Gastrocnemius medialis (tissue), 4 donors: ENCODE results near the gene PRICKLE2. TPM values are rescaled to one million over a fixed set of nuclear protein-coding genes. Genes with fewer than 3 reads are reported as not detected.

ENCODE experiments used
- ATAC-seq, 2 donors: fragments of 150-250 bp; one replicate each; pipeline ENCODE4 v1.9.1; 2016
- DNase-seq, 2 donors: peaks; one replicate each; pipeline ENCODE4 v3.0.0-alpha.2; 2019
- H3K27ac ChIP-seq, 4 donors: fragments of 200-600 bp; sonication (generic); 1 replicate in 1 of 4; 2 replicates in 3 of 4; pipeline ENCODE4 v1.5.1; 2016 to 2018; ENCODE audit warnings: mild to moderate bottlenecking in 2 of 4, moderate library complexity in 1 of 4
- H3K27me3 ChIP-seq, 3 donors: fragments of 200-600 bp; sonication (generic) in 2 of 3; 1 replicate in 1 of 3; 2 replicates in 2 of 3; pipeline versions ENCODE4 v1.5.1 to v1.6.0; 2016 to 2019; ENCODE audit warnings: mild to moderate bottlenecking in 1 of 3, moderate library complexity in 1 of 3
- H3K36me3 ChIP-seq, 2 donors: fragments of 200-600 bp; sonication (generic) in 1 of 2; one replicate each; pipeline ENCODE4 v1.5.1; 2017 to 2018
- H3K4me1 ChIP-seq, 2 donors: fragments of 200-600 bp; sonication (generic) in 1 of 2; one replicate each; pipeline ENCODE4 v1.5.1; 2016 to 2017; ENCODE audit warnings: mild to moderate bottlenecking in 2 of 2
- H3K4me3 ChIP-seq, 4 donors: fragments of 200-600 bp; sonication (generic) in 3 of 4; 1 replicate in 1 of 4; 2 replicates in 3 of 4; pipeline ENCODE4 v1.5.1; 2016 to 2019; ENCODE audit warnings: mild to moderate bottlenecking in 2 of 4
- H3K9me3 ChIP-seq, 3 donors: fragments of 200-600 bp; sonication (generic) in 2 of 3; 1 replicate in 1 of 3; 2 replicates in 2 of 3; pipeline ENCODE4 v1.5.1; 2016 to 2019
- POLR2A ChIP-seq, 2 donors: fragments of 450-650 bp; IDR thresholded peaks; one replicate each; pipeline ENCODE4 v1.6.1; 2017; ENCODE audit warnings: antibody characterized with exemption in 2 of 2, mild to moderate bottlenecking in 2 of 2, moderate library complexity in 2 of 2
- in situ Hi-C, 4 donors: fragments of 200-750 bp; cut with MboI; loops; one replicate each; pipeline versions ENCODE4 v1.15.0 to v1.8.0; 2017; ENCODE audit warnings: low sequenced_read_pairs in 4 of 4
- intact Hi-C: fragments of 100-400 bp; cut with DNase I; formaldehyde crosslinking; loops from one replicate; pipeline ENCODE4 v1.15.1; 2023; ENCODE audit warnings: low total_unique reads
- total RNA-seq, 4 donors: library from RNA; depleted of rRNA; stranded (reverse); fragments of >200 nt; gene quantifications; one replicate each; pipeline versions ENCODE4 v1.1.0 to v1.2.3, GENCODE V29; 2016
- TF ChIP-seq, protein P1 (sequence below), 5 experiments: fragments of 450-650 bp in 3 of 5; fragments of 200-600 bp in 2 of 5; sonication (generic) in 2 of 5; IDR thresholded peaks in 4 of 5; conservative IDR thresholded peaks in 1 of 5; 1 replicate in 4 of 5; 2 replicates in 1 of 5; pipeline ENCODE4 v1.5.1; 2016 to 2019; ENCODE audit warnings: antibody characterized with exemption in 5 of 5, mild to moderate bottlenecking in 3 of 5, moderate library complexity in 3 of 5

PRICKLE2 gene
- total RNA-seq, 4 donors from 2014 or later, result 3.6 to 6.7 (median 4.6) TPM

DNA sequence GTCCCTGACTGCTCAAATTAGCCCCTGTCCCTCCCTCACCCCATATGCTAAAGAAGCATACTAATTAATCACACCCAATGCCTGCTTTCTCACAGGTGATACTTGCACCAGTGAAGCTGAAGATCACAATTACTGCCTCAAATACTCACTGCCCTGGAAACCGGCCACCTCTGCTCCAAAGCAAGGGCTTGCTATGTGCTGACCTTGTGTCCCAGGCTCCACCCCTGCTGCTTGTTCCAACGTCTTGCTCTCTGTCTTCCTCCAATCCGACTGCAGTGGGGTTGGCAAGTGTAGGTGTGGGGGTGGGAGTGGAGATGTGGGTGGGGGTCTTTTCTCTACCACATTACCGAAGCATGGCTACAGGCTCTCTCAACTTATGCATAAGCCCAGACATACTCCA is 146.3 kb downstream of the PRICKLE2 start:
- H3K4me1 ChIP-seq, result no peaks in the 10 kb centered on the region
- no peak overlapping the region for H3K27ac ChIP-seq
- no peak overlapping the region for H3K4me3 ChIP-seq
- no peaks in the 10 kb centered on the region for H3K9me3 ChIP-seq
- DNase-seq (no peak), ATAC-seq (no peak)
- in situ Hi-C loops, result no loop called here
- intact Hi-C loops, result no loop called here
- H3K27me3 ChIP-seq, result no peaks in the 10 kb centered on the region
- TF ChIP-seq POLR2A (IDR thresholded peaks at IDR 0.05), result no peak
- TF ChIP-seq, protein P1, sequence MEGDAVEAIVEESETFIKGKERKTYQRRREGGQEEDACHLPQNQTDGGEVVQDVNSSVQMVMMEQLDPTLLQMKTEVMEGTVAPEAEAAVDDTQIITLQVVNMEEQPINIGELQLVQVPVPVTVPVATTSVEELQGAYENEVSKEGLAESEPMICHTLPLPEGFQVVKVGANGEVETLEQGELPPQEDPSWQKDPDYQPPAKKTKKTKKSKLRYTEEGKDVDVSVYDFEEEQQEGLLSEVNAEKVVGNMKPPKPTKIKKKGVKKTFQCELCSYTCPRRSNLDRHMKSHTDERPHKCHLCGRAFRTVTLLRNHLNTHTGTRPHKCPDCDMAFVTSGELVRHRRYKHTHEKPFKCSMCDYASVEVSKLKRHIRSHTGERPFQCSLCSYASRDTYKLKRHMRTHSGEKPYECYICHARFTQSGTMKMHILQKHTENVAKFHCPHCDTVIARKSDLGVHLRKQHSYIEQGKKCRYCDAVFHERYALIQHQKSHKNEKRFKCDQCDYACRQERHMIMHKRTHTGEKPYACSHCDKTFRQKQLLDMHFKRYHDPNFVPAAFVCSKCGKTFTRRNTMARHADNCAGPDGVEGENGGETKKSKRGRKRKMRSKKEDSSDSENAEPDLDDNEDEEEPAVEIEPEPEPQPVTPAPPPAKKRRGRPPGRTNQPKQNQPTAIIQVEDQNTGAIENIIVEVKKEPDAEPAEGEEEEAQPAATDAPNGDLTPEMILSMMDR (IDR thresholded peaks at IDR 0.05 in 4 of 5, conservative IDR thresholded peaks at IDR 0.05 in 1 of 5), result no peak
- no peaks in the 10 kb centered on the region for H3K36me3 ChIP-seq

DNA sequence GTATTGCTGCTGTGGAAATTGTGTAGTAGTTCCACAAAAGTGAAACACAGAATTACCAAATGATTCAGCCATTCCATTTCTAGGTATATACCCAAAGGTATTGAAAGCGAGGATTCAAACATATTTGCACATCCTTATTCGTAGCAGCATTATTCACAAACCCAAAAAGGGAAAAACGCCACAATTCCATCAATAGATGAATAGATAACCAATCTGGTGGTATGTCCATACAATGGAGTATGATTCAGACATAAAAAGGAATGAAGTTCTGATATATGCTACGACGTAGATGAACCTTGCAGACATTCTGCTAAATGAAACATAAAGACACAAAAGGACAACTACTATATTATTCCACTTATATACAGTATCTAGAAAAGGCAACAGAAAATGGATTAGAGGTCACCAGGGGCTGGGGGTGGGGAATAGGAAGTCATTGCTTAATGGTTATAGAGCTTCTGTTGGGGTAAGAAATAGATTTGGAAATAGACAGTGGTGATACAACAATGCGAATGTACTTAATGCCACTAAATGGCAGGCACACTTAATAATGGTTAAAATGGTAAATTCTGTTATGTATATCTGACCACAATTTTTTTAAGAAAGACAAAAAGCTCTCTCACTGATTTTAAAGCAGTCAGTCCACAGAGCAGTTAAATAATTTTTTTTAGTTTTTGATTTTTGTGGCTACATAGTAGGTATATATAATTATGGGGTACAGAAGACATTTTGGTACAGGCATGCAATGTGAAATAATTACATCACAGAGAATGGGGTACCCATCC is 150.2 kb downstream of the PRICKLE2 start:
- Histone ChIP-seq H3K36me3 (no peaks in the 10 kb centered on the region), H3K4me1 (no peaks in the 10 kb centered on the region), H3K4me3 (no peak overlapping the region), H3K9me3 (no peaks in the 10 kb centered on the region), H3K27ac (no peak overlapping the region), H3K27me3 (no peaks in the 10 kb centered on the region)
- ATAC-seq, result no peak
- in situ Hi-C loops, result no loop called here
- intact Hi-C loops, result no loop called here
- DNase-seq, result no peak
- no peak for TF ChIP-seq POLR2A (IDR thresholded peaks at IDR 0.05)
- TF ChIP-seq, protein P1 (IDR thresholded peaks at IDR 0.05 in 4 of 5, conservative IDR thresholded peaks at IDR 0.05 in 1 of 5), result no peak

DNA sequence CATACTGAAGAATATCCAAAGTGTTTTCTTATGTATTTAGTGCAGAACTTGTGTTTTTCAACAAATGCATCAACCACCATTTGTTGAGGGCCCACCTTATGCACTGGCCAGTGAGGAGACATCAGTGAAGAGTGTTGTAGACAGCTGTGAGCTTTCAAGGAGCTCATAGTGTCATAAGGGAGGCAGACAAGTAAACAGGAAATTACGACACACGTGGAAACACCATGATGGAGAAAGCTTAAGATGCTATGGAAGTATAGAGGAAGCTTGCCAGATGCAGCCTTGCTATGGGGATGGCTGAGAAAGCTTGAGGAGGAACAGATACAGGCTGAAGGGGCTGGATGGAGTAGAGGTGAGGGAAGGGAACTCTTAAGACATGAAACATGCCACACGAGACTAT is 151.2 kb downstream of the PRICKLE2 start:
- Histone ChIP-seq H3K4me1 (no peaks in the 10 kb centered on the region), H3K4me3 (no peak overlapping the region), H3K9me3 (no peaks in the 10 kb centered on the region), H3K36me3 (no peaks in the 10 kb centered on the region), H3K27me3 (no peaks in the 10 kb centered on the region), H3K27ac (no peak overlapping the region)
- no peak for ATAC-seq
- no peak for DNase-seq
- no peak for TF ChIP-seq POLR2A (IDR thresholded peaks at IDR 0.05)
- TF ChIP-seq, protein P1 (IDR thresholded peaks at IDR 0.05 in 4 of 5, conservative IDR thresholded peaks at IDR 0.05 in 1 of 5), result no peak
- intact Hi-C loops (no loop called here), in situ Hi-C loops (no loop called here)

DNA sequence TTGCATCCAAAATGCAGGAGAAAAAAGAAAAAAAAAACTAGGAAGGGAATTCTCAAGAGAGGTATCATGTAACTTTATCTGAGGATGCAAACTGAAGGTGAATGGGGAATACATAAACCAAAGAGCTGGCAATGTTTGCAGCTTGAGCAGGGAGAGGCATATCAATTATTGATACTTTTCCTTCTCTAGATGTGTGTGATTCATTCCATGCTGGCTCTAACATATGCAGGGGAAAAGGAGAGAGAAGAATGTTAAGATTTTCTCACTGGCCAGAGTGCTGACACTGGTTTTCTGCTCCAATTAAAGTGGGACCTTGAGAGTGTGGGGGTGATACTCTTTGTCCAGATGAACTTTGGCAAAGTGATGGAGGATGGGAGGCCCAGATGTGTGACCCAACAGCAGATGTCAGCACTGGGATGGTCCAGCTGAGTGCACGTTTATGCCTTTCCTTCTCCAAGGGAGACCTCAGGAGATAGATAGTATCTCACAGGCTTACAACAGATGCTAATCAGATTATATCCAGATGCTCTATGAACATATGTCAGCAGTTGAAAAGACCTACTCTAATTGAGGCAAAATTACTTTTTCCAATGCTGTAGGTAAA is 152.0 kb downstream of the PRICKLE2 start:
- H3K36me3 ChIP-seq, result no peaks in the 10 kb centered on the region
- H3K4me3 ChIP-seq, result no peak overlapping the region
- in situ Hi-C loops (no loop called here), intact Hi-C loops (no loop called here)
- H3K27ac ChIP-seq, result no peak overlapping the region
- DNase-seq, result no peak
- H3K4me1 ChIP-seq, result no peaks in the 10 kb centered on the region
- no peak for ATAC-seq
- no peaks in the 10 kb centered on the region for H3K9me3 ChIP-seq
- H3K27me3 ChIP-seq, result no peaks in the 10 kb centered on the region
- TF ChIP-seq POLR2A (IDR thresholded peaks at IDR 0.05), result no peak
- TF ChIP-seq, protein P1 (IDR thresholded peaks at IDR 0.05 in 4 of 5, conservative IDR thresholded peaks at IDR 0.05 in 1 of 5), result no peak
